Adipocyte (in vitro differentiated cells): Measurements from ENCODE around the gene RBM18.

Experiments
- DNase-seq: peaks from one replicate; pipeline ENCODE4 v3.0.0-alpha.2; 2015; ENCODE audit warnings: low read depth
- H3K27me3 ChIP-seq: replicated peaks from 2 replicates; pipeline ENCODE4 v1.7.0; 2013; ENCODE audit warnings: mild to moderate bottlenecking, low read length, moderate library complexity; ENCODE audit not compliant: control insufficient read depth, insufficient read depth
- H3K36me3 ChIP-seq: 2 replicates; pipeline ENCODE4 v1.7.0; 2013; ENCODE audit warnings: low read length, mild to moderate bottlenecking, moderate library complexity; ENCODE audit not compliant: control insufficient read depth, insufficient read depth, severe bottlenecking
- H3K4me1 ChIP-seq: 2 replicates; pipeline ENCODE4 v1.7.0; 2013; ENCODE audit warnings: mild to moderate bottlenecking, low read length, moderate library complexity; ENCODE audit not compliant: control insufficient read depth, insufficient read depth
- H3K4me3 ChIP-seq: 2 replicates; pipeline ENCODE4 v1.7.0; 2013; ENCODE audit warnings: mild to moderate bottlenecking, low read length, moderate library complexity
- H3K9ac ChIP-seq: 2 replicates; pipeline ENCODE4 v1.7.0; 2013; ENCODE audit warnings: mild to moderate bottlenecking, low read length, moderate library complexity
- H3K9me3 ChIP-seq: 2 replicates; pipeline ENCODE4 v1.7.0; 2013; ENCODE audit warnings: mild to moderate bottlenecking, low read length, moderate library complexity; ENCODE audit not compliant: control insufficient read depth

RBM18 gene

GRCh38 chr9:122228568-122229484, 35.8 kb downstream of the RBM18 start, which contains the start of gene LHX6:
TSS of gene LHX6 (minus strand) at chr9:122228957. CDS start at chr9:122228740, 217 bp downstream.
- Histone ChIP-seq H3K27me3 (peaks cover 66% of the 10 kb centered on the region), H3K9ac (no peak within 1 kb of the TSS), H3K9me3 (no peaks in the 10 kb centered on the region), H3K4me1 (peaks cover 7% of the 10 kb centered on the region), H3K4me3 (no peak within 1 kb of the TSS), H3K36me3 (no peaks in the 10 kb centered on the region)
- DNase-seq = peak; percentile 43

GRCh38 chr9:122228191-122228567, 36.5 kb downstream of the RBM18 start:
- H3K9me3 ChIP-seq = no peaks in the 10 kb centered on the region
- no peak overlapping the region for H3K4me3 ChIP-seq
- DNase-seq = peak; percentile 39
- peaks cover 7% of the 10 kb centered on the region for H3K4me1 ChIP-seq
- no peak overlapping the region for H3K9ac ChIP-seq
- H3K27me3 ChIP-seq = peaks cover 73% of the 10 kb centered on the region
- H3K36me3 ChIP-seq = no peaks in the 10 kb centered on the region

- Histone ChIP-seq H3K9me3 (no peaks in the 10 kb centered on the region), H3K4me1 (peaks cover 7% of the 10 kb centered on the region), H3K27me3 (peaks cover 77% of the 10 kb centered on the region), H3K4me3 (no peak overlapping the region), H3K36me3 (no peaks in the 10 kb centered on the region), H3K9ac (no peak overlapping the region)
- DNase-seq = no peak
Observed at GRCh38 chr9:122227575-122227900, 37.1 kb downstream of the RBM18 start.

DNA sequence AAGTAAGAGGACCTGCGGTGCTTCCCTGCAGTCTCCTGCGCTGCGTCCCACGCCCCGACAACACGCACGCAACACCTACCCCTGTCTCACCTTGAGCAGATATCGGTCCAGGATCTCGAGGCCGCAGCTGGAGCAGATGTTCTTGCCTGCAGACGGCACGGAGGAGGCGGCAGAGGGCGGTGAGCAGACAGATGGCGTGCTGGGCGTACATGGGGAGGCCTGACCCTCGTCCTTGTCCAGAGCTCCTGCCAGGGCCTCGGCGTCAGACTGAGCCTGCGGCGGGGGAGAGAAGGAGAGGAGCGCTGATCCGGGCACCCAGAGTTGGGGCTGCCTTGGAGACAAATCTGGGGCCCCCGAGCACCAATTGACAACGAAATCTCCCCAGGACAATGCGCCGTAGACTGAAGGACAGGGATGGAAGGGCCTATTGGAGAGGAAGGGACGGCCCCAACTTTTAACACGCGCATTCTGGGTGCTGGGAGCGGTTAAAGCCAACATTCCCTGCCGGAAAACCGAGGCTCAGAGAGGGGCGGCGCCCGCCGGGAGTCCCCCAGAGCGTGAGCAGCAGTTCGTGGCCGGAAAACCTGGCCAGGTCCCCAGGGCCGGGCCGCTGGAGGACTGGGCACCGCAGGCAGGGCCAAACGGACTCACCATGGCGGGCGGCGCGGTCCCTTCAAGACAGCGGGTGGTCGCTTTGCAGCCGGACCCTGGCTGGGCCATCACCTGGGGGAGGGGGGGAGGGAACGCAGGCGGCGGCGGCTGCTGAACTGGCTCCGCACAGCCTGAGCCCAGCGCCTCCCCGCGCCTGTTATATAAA, 37.7 kb downstream of the RBM18 start:
- no peak for DNase-seq
- no peak overlapping the region for H3K4me3 ChIP-seq

DNA sequence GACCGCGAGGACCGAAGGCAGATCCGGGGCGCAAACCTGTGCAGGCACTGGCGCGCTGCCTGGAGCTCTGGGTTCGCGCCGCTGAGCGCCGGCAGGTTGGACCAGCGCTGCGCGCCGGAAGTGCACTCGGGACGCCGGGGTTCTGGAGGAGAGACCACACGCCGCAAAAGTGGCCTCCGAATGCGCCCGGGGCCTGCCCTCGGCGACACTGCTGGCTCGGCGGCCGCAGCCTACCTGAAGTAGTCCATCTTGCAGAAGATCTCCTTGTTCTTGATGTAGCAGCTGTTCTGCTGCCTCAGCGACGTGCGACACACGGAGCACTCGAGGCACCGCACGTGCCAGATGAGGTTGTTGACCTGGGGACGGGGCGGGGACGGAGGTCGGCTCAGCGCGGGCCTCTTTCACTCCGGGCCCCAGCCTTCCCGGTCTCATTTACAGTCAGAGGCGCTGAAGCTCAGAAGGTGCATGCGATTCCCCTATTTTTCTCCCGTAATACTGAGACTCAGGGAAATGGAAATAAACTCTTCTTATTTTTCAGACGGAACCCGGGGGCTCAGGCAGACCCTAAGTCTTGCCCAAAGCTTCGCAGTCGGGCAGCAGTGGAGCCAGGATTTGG, 38.4 kb downstream of the RBM18 start:
- H3K9ac ChIP-seq = no peak overlapping the region
- peak overlapping the region; percentile 51 for H3K4me3 ChIP-seq
- H3K4me1 ChIP-seq = peaks cover 7% of the 10 kb centered on the region
- no peaks in the 10 kb centered on the region for H3K36me3 ChIP-seq
- H3K27me3 ChIP-seq = peaks cover 80% of the 10 kb centered on the region
- H3K9me3 ChIP-seq = no peaks in the 10 kb centered on the region
- no peak for DNase-seq

More for the DNA sequence above, 37.7 kb downstream of the RBM18 start:
- Histone ChIP-seq H3K9me3 (no peaks in the 10 kb centered on the region), H3K36me3 (no peaks in the 10 kb centered on the region), H3K4me1 (peaks cover 7% of the 10 kb centered on the region), H3K27me3 (peaks cover 79% of the 10 kb centered on the region), H3K9ac (no peak overlapping the region)

DNA sequence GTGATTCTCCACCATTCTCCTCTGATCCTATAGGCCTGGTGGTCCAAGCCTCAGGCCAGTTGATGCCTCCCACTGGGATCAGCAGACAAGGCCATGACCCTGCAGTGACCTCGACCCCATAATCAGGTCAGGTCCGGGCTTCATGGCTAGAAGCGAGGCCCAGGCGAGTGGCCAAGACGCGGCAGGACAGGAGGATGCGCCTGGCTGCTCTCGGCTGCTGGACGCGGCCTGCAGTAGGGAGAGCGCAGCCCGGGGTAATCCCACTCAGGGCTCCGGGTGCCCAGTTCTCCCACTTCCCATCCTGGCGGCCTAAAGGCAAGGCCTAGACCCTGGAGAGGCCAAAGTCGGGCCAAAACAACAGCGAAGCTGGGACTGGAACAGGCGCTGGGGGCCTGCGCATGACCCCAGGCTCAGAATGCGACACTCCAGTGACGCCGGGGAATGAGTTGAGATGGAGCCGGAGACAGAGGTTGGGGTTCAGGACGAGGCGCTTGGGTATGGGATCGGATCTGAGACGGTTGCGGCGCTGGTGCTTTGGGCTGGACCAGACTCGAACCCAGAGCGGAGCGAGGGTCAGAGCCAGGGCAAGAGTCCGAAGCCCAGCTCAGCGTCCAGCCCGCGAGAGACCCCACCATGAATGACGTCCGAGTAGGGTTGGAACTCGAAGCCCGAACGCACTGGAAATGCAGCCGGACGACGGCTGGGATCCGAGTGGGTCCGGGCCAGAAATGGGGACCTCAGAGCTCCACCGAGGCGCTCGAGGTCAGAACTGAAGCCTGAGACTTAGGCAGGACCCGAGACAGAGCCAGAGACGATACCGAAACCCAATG, 39.1 kb downstream of the RBM18 start:
- Histone ChIP-seq H3K9ac (no peak overlapping the region), H3K36me3 (no peaks in the 10 kb centered on the region), H3K9me3 (no peaks in the 10 kb centered on the region), H3K4me1 (peaks cover 7% of the 10 kb centered on the region), H3K27me3 (peaks cover 80% of the 10 kb centered on the region), H3K4me3 (peak overlapping the region; percentile 51)
- DNase-seq = no peak

GRCh38 chr9:122223435-122223834, 41.2 kb downstream of the RBM18 start:
- DNase-seq = no peak
- Histone ChIP-seq H3K9me3 (no peaks in the 10 kb centered on the region), H3K4me3 (no peak overlapping the region), H3K27me3 (peaks cover 84% of the 10 kb centered on the region), H3K9ac (no peak overlapping the region), H3K36me3 (no peaks in the 10 kb centered on the region), H3K4me1 (peaks cover 24% of the 10 kb centered on the region)

- H3K9me3 ChIP-seq = no peaks in the 10 kb centered on the region
- H3K27me3 ChIP-seq = peaks cover 90% of the 10 kb centered on the region
- peaks cover 24% of the 10 kb centered on the region for H3K4me1 ChIP-seq
- DNase-seq = no peak
- no peak overlapping the region for H3K9ac ChIP-seq
- no peaks in the 10 kb centered on the region for H3K36me3 ChIP-seq
- H3K4me3 ChIP-seq = no peak overlapping the region
Observed at GRCh38 chr9:122222791-122223190, 41.8 kb downstream of the RBM18 start.

DNA sequence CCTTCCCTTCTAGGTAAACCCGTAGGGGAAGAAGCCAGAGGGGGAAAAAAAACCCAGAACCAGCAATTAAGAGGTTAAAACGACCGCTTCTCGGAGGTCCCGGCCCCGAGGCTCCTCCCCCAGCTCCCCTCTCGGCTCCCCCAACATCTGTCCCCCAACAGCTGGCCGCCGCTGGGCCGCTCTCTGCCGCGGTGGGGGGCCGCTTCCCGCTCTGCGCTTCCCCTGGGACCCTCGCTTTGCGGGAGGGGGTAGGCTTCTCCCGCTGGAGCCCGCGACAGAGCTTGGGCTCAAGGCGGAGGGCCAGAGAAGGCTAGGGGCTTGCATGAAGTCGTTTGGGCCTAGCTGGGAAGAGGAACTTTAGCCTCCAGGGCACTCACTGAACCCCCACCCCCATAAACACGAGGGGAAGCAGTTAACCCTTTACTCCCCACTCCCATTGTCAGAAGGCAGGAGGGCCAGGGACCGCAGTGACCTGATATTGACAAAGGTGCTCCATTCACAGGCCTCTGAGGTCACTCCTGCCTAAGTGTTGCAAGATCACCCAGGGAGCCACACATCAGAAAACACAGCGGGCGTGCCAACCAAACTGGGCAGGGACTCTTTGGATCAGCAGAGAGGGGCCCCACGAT, 43.3 kb downstream of the RBM18 start:
- Histone ChIP-seq H3K9ac (no peak overlapping the region), H3K4me1 (peaks cover 21% of the 10 kb centered on the region), H3K36me3 (no peaks in the 10 kb centered on the region), H3K27me3 (peaks cover 96% of the 10 kb centered on the region), H3K9me3 (no peaks in the 10 kb centered on the region), H3K4me3 (no peak overlapping the region)
- DNase-seq = no peak

- Histone ChIP-seq H3K9me3 (no peaks in the 10 kb centered on the region), H3K4me3 (no peak overlapping the region), H3K4me1 (peaks cover 17% of the 10 kb centered on the region), H3K9ac (no peak overlapping the region), H3K27me3 (peaks cover 97% of the 10 kb centered on the region), H3K36me3 (no peaks in the 10 kb centered on the region)
- no peak for DNase-seq
Observed at GRCh38 chr9:122220673-122221182, 43.9 kb downstream of the RBM18 start.
